Activated CD8-positive, alpha-beta memory T cell treated with anti-CD3 and anti-CD28 coated beads for 4 hours (primary cell): ENCODE data around the gene FADD.
"Not testable (repeated sequence)": the region's sequence is repeated elsewhere in the genome, so short reads cannot be mapped to it uniquely, and the experiment has no call there.

Source experiments
- DNase-seq, 2 donors: peaks; one replicate each; pipeline ENCODE4 v3.0.0-alpha.2; 2020; ENCODE audit warnings: low read depth in 2 of 2

Gene FADD

GRCh38 chr11:70205049-70205725 lies 2.1 kb downstream of the FADD start:
- DNase-seq = no peak

DNA sequence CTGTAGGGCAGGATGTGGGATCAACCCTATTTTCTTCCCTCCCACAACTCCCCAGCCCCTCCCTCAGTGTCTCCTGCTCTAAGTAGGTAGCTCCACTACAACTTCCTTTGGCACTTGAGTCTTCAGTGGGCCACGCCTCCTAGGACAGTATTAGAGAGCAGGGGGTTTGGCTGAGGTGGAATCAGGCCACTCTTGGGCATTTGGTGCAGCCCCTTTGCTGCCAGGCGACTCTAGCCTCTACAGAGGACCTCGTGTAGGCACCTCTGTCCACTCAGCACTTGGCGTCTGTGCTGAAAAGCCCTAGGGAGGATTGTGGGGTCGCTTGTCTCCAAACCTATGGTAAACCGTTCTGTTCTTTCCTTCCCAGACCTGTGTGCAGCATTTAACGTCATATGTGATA lies 2.7 kb downstream of the FADD start:
- DNase-seq = no peak

DNA sequence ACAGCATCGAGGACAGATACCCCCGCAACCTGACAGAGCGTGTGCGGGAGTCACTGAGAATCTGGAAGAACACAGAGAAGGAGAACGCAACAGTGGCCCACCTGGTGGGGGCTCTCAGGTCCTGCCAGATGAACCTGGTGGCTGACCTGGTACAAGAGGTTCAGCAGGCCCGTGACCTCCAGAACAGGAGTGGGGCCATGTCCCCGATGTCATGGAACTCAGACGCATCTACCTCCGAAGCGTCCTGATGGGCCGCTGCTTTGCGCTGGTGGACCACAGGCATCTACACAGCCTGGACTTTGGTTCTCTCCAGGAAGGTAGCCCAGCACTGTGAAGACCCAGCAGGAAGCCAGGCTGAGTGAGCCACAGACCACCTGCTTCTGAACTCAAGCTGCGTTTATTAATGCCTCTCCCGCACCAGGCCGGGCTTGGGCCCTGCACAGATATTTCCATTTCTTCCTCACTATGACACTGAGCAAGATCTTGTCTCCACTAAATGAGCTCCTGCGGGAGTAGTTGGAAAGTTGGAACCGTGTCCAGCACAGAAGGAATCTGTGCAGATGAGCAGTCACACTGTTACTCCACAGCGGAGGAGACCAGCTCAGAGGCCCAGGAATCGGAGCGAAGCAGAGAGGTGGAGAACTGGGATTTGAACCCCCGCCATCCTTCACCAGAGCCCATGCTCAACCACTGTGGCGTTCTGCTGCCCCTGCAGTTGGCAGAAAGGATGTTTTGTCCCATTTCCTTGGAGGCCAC lies 3.3 kb downstream of the FADD start:
- DNase-seq = no peak

- no peak for DNase-seq
These were observed 3.9 kb downstream of the FADD start for GRCh38 chr11:70206982-70207376.

DNA sequence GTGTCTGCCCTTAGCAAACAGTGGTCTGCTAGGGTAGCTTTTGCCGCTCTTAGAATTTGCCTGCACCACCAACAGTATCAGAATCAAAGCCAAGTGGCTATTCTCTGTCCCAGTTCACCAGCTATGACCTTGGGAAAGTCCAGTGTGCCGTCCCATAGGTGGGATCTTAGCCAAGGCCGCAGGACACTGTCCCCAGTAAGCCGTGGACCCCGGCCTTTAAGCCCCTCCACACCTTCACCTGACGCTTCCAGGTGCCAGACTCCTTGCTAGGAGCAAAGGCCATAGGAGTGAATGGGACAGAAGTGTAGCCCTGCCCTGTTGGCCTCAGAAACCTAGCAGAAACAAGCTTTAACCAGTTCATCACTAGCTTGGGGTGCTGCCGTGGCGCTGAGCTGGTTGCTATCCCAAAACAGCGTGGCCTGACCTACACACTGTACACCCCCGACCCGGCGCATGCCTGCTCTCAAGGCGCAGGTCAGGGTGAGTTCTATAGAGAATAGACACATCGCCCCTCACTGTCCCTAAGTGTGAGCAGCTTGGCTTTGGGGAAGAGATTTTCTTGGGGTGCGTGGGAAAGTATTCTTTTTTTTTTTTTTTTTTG lies 4.5 kb downstream of the FADD start:
- no peak for DNase-seq

- no peak for DNase-seq
These were observed 6.4 kb downstream of the FADD start for GRCh38 chr11:70209391-70209912.

DNA sequence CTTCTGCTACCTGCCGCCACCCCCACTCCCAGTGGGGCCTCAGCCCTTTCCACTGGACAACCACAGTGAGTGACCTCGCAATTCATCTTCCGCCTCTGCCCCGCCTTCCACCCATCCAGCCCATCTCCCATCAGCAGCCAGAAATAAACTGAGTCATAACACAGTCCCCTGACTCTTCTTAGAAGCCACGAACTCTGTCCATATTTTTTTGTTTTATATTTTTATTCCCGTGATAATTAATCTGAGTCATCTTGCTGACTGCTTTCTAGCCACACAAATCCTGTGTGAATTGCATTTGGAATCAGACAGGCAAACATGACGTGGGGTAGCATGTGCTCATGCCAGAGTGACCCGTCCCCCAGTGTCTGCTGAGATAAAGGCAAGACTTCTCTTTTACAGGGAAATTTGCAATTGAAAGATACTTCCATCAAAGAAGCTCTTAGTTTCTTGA lies 7.0 kb downstream of the FADD start:
- no peak for DNase-seq

DNA sequence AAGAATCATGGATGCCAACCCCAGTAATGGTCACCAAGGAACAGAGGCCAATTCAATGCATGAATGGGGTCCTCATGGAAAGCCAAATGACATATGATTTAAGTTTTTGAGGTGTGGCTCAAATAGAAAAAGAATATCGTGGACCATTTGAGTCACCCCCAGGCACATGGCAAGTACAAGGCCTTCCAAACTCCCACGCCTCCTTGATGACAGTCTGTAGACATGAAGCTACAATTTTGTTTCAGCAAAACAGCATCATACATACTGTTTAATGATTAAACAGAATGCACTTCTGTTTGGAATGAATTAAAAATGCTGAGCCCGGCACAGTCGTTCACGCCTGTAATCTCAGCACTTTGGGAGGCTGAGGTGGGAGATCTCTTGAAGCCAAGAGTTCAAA lies 7.4 kb downstream of the FADD start:
- DNase-seq = no peak

DNA sequence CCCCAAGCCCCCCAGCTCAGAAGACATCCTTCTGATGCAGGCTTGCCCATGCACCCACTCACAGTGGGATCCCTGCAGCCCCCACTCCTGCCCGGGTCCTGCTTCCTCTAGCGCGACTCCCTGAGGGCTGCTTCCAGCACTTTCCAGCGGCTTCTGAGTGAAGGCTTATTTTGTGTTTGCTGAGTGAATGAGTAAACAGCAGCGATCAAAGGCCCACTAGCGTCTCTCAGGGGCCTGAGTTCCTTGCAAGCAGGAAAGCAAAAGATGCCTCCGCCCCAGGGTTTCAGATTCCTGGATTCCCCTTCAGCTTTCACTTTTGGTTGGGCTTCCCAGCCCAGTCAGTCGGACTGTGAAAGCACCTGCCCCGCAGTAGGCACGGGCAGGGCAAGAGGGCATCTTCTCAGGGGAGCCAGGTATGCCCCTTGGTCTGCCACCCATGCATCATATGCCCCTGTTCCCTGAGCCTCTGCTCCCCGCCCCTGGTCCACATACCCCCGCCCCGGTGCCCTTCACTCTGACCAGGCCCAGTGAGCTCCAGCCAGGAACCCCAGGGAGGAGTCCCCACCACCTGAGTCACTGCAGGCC lies 9.2 kb downstream of the FADD start:
- no peak for DNase-seq

- not testable (repeated sequence) for DNase-seq
These were observed 14.3 kb downstream of the FADD start for GRCh38 chr11:70217388-70217787.

GRCh38 chr11:70218076-70218475 lies 15.0 kb downstream of the FADD start:
- DNase-seq = not testable (repeated sequence)

DNA sequence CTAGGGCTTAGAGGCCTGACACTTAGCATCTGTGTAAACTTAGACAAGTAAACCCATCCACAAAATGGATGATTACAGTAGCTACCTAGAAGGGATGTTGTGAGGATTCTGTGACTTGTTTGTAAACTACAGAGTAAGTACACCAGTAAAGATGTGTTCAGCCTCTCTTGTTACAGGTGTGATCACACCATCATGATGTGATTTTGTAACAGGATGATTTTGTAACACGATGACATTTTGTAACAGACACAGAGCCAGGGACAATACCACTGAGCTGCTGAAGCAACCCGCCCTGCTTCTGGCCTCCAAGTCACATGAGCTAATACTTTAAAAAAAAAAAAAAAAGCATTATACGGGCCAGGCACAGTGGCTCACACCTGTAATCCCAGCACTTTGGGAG lies 17.0 kb downstream of the FADD start:
- DNase-seq = no peak

GRCh38 chr11:70220920-70221319 lies 17.8 kb downstream of the FADD start:
- DNase-seq = no peak

DNA sequence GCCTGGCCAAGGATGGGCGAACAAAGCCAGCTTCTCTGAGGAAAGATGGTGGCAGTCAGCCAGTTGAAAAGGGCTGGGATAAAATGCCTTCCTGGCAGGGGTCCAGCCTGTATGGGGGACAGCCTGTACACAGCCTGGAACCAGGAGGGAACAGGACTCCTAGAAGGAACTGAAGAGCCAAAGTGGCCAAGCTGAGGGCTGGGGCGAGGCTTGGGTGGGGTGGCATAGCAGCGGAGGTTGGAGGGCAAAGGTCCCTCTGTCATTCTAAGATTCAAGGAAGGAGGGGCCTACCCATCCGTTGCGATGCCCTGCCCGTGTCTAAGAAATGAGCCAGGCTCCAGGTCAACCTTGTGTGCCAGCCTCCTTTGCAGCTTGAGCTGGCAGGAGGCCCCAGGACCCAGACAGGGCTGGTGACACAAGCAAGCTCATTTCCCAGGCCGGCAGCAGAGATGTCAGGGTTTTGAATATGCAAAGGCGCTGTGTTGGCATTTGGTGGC lies 22.6 kb downstream of the FADD start:
- DNase-seq = no peak

DNA sequence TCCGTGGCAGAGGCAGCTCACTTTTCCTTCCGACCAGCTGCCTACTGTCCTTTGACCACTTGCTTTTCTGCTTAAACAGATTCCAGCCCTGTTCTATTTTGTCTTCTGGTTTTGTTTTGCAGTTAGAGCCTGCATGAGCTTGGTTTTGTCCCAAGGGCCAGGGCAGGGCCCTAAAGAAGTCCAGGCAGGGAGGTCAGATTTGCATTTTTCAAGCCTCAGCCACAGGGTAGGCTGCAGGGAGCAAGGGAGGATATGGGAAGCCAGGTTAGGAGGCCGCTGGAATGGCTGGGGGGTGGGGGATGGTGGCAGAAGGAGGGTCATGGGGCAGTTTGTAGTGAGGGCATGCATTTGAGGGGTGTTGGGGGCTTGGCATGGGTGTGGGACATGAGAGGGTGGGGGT lies 23.1 kb downstream of the FADD start:
- no peak for DNase-seq

DNA sequence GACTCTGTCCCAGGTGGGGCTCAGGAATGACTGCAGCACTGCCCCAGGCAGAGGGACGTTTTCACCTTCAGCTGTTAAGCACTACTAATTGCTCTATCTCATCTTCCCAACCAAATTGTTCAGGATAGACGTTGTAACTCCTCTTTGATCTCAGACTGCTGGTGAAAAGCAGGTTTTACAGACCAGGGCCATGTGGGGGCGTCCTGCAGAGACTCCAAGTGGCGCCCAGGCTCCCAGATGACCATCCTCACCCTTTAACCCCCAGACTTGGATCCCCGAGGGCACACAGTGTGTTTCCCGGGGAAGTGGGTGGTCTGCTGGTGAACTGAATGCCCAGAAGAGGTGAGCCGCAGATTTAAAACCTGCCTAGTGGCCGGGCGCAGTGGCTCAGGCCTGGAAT lies 23.9 kb downstream of the FADD start:
- DNase-seq = no peak

DNA sequence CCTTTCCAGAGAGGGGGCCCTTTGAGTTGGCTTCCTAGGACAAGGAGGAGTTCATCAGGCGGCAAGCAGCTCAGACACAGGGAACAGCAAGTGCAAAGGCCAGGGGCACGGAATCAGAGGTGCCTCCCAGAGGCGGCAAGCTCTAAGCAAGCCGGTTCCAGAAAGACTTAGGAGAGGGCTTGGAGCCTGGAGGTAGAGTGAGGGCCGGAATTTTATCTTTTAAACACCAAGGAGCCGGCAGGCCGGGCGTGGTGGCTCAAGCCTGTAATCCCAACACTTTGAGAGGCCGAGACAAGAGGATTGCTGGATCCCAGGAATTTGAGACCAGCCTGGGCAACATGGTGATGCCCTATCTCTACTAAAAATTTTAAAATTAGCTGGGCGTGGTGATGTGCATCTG lies 26.6 kb downstream of the FADD start:
- no peak for DNase-seq

DNA sequence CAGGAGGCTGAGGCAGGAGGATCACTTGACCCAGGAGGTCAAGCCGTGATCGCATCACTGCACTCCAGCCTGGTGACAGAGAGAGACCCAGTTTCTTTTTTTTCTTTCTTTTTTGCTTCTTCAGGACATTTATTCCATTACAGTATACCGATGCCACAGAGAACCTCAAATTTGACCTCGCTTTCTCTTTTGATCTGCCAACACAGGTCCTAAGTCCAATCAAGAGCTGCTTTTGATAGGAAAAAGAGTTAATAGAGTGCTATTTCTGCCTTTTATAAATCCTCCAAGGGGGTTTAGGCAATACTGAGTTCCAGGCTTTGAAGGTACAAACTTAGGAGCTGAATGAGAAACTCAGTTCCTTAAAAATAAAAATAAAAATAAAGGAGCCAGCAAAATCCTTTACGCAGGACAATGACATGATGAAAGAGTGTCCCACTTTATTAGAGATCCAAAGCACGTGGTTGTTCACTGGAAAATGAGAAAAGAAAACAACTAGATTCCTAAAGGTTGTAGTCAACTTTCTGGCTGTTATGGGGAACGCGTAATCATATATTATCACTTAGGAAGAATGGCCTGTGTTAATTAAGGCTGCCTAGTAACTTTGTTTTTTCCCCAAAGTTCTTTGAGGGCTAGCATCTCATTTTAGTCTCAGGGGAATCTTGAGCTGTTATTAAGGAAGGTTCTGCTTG lies 27.2 kb downstream of the FADD start:
- DNase-seq = no peak

DNA sequence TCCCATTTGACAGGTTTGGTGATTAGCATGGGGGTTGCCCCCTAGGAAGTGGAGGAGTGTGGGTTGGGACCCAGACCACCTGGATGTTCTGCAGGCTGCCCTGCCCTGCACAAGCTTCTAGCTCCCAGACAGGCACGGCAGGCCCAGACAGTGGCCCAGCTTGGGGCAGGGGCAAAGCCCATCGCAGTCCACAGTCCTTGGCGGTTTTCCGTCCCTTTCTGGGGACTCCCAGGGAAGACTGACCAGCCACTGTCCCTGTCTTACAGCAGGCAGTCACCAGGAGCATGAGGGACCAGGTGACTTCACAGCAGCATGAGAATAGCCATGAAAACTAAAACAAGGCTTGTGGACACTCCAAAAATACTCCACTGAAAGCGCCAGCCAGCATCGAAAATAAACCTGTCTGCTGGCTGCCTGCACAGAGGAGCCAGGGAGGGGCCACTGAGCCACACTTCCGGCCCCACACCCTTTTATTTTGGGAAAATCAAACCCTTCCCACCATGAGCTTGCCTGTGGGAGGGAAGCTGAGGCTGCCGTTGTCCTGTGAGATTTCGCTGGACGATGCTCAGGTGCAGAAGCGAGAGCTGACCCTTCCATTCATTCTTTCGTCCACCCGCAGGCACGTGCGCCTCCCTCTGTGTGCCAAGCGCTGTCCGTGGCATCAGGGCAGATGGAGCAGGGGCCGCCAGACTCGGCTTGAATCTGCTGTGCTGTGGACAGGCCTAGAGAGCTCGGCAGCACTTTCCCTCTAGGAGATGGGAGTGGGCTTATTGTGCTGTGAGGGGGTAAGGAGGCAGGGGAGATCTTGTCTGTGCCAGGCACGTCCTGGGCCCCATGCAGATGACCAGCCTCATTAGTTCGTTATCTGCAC lies 28.0 kb downstream of the FADD start:
- no peak for DNase-seq

- DNase-seq = no peak
These were observed 29.9 kb downstream of the FADD start for GRCh38 chr11:70233034-70233433.

DNA sequence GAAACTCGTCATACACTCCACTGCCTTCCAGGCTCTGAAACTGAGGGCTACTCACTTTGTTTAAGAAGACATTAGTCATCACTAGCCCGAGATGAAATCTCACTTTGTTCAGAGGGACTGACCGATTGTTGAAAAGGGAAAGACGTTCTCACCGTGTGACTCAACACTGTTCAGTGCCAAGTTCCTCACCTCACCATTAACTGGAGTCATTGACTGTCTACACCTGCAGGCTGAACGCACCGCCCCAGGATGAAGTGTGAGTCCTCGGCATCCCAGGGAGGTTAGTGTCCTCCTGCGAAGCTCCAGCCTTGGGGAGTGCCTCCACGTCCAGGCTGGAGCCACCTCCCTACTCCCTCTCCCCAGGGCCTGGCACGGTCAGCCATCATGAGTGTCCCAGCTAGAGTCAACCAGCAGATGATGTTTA lies 30.4 kb downstream of the FADD start:
- no peak for DNase-seq
